GM23338 (cell line): ENCODE results near the gene OR7D4. TPM values are rescaled to one million over a fixed set of nuclear protein-coding genes. Genes with fewer than 3 reads are reported as not detected.

Source experiments
- ATAC-seq: fragments of 200-7000 bp; cut with Tn5 transposase; 3 replicates; pipeline ENCODE4 v1.9.1; 2020
- DNase-seq: peaks from one replicate; pipeline ENCODE4 v3.0.0-alpha.2; 2015; ENCODE audit warnings: low spot score
- H2AFZ ChIP-seq: fragments of 200-600 bp; sonication (generic); 2 replicates; pipeline ENCODE4 v1.8.0; 2016; ENCODE audit warnings: antibody characterized with exemption, mild to moderate bottlenecking, moderate library complexity
- H3F3A ChIP-seq: fragments of 200-600 bp; sonication (generic); replicated peaks from 2 replicates; pipeline ENCODE4 v1.8.0; 2017; ENCODE audit warnings: antibody characterized with exemption, mixed run types, low read depth
- H3K27ac ChIP-seq: fragments of 200-600 bp; sonication (generic); 2 replicates; pipeline ENCODE4 v1.6.1; 2016; ENCODE audit warnings: low read depth
- H3K27me3 ChIP-seq: fragments of 200-600 bp; sonication (generic); 2 replicates; pipeline ENCODE4 v1.8.0; 2016; ENCODE audit warnings: mild to moderate bottlenecking, mixed run types, moderate library complexity; ENCODE audit not compliant: insufficient read depth
- H3K36me3 ChIP-seq: fragments of 200-600 bp; sonication (generic); 2 replicates; pipeline ENCODE4 v1.8.0; 2016; ENCODE audit warnings: mild to moderate bottlenecking; ENCODE audit not compliant: insufficient read depth
- H3K4me1 ChIP-seq: fragments of 200-600 bp; sonication (generic); 2 replicates; pipeline ENCODE4 v1.8.0; 2016; ENCODE audit warnings: mild to moderate bottlenecking, moderate library complexity; ENCODE audit not compliant: insufficient read depth
- H3K4me2 ChIP-seq: fragments of 200-600 bp; sonication (generic); 2 replicates; pipeline ENCODE4 v1.7.1; 2017; ENCODE audit warnings: mixed run types
- H3K4me3 ChIP-seq: fragments of 200-600 bp; sonication (generic); 2 replicates; pipeline ENCODE4 v1.6.1; 2016; ENCODE audit warnings: mixed run types
- H3K79me2 ChIP-seq: fragments of 200-600 bp; sonication (generic); replicated peaks from 2 replicates; pipeline ENCODE4 v1.8.0; 2017; ENCODE audit warnings: mild to moderate bottlenecking; ENCODE audit not compliant: insufficient read depth
- H3K9me2 ChIP-seq: fragments of 200-600 bp; sonication (generic); 2 replicates; pipeline ENCODE4 v1.8.0; 2017; ENCODE audit not compliant: insufficient read depth
- H4K20me1 ChIP-seq: fragments of 200-600 bp; sonication (generic); replicated peaks from 2 replicates; pipeline ENCODE4 v1.8.0; 2017; ENCODE audit warnings: mild to moderate bottlenecking; ENCODE audit not compliant: insufficient read depth
- H3K27ac Mint-ChIP-seq: 2 replicates; pipeline ENCODE4 v1.8.0; 2020; ENCODE audit warnings: inconsistent platforms, mild to moderate bottlenecking, moderate library complexity, mixed read lengths
- H3K27me3 Mint-ChIP-seq: 3 replicates; pipeline ENCODE4 v1.8.0; 2022; ENCODE audit warnings: low read depth, mild to moderate bottlenecking, moderate library complexity, mixed read lengths, inconsistent platforms; ENCODE audit not compliant: insufficient read depth, poor library complexity
- H3K36me3 Mint-ChIP-seq: 3 replicates; pipeline ENCODE4 v1.8.0; 2021; ENCODE audit warnings: low read depth, mild to moderate bottlenecking, inconsistent platforms, moderate library complexity, mixed read lengths
- H3K4me1 Mint-ChIP-seq: 3 replicates; pipeline ENCODE4 v1.8.0; 2020; ENCODE audit warnings: mild to moderate bottlenecking, inconsistent platforms, mixed read lengths
- H3K4me3 Mint-ChIP-seq: 3 replicates; pipeline ENCODE4 v1.8.0; 2021; ENCODE audit warnings: moderate library complexity, mild to moderate bottlenecking, inconsistent platforms, mixed read lengths
- H3K9me3 Mint-ChIP-seq: 3 replicates; pipeline ENCODE4 v1.8.0; 2020; ENCODE audit warnings: moderate library complexity, mild to moderate bottlenecking, inconsistent platforms, mixed read lengths
- CREB1 ChIP-seq: fragments of 250-450 bp; sonication (Bioruptor Pico); IDR thresholded peaks from 2 replicates; pipeline ENCODE4 v1.5.0; 2020; ENCODE audit warnings: low read depth, mild to moderate bottlenecking, moderate library complexity
- CTCF ChIP-seq, 2 experiments: fragments of 200-600 bp in 1 of 2; sonication (generic) in 1 of 2; conservative IDR thresholded peaks; 2 replicates each; pipeline versions ENCODE4 v1.5.1 to v1.6.1; 2016 to 2017; ENCODE audit warnings: antibody characterized with exemption in 2 of 2, low read depth in 2 of 2, mild to moderate bottlenecking in 2 of 2, moderate library complexity in 1 of 2
- ETS1 ChIP-seq: IDR thresholded peaks from 2 replicates; pipeline ENCODE4 v1.6.1; 2016; ENCODE audit warnings: antibody characterized with exemption
- EZH2 ChIP-seq: fragments of 200-600 bp; sonication (generic); IDR thresholded peaks from one replicate; pipeline ENCODE4 v1.8.0; 2017; ENCODE audit warnings: antibody characterized with exemption, mild to moderate bottlenecking, low read depth; ENCODE audit not compliant: unreplicated experiment
- EZH2phosphoT487 ChIP-seq: fragments of 200-600 bp; sonication (generic); IDR thresholded peaks from one replicate; pipeline ENCODE4 v1.8.1; 2018; ENCODE audit warnings: antibody characterized with exemption; ENCODE audit not compliant: unreplicated experiment
- JUNB ChIP-seq: IDR thresholded peaks from one replicate; pipeline ENCODE4 v1.6.1; 2016; ENCODE audit warnings: antibody characterized with exemption; ENCODE audit not compliant: unreplicated experiment
- NANOG ChIP-seq: IDR thresholded peaks from 2 replicates; pipeline ENCODE4 v1.6.1; 2016; ENCODE audit warnings: antibody characterized with exemption, borderline replicate concordance
- POLR2AphosphoS5 ChIP-seq: IDR thresholded peaks from 2 replicates; pipeline ENCODE4 v1.6.1; 2016; ENCODE audit warnings: antibody characterized with exemption, low read depth
- REST ChIP-seq: IDR thresholded peaks from one replicate; pipeline ENCODE4 v1.6.1; 2018; ENCODE audit warnings: antibody characterized with exemption; ENCODE audit not compliant: unreplicated experiment
- STAT1 ChIP-seq: IDR thresholded peaks from one replicate; pipeline ENCODE4 v1.6.1; 2016; ENCODE audit warnings: antibody characterized with exemption; ENCODE audit not compliant: unreplicated experiment
- ZNF114 ChIP-seq: fragments of 250-450 bp; sonication (Bioruptor Pico); IDR thresholded peaks from 2 replicates; pipeline ENCODE4 v1.5.0; 2020; ENCODE audit warnings: mild to moderate bottlenecking, moderate library complexity
- ZNF331 ChIP-seq: fragments of 250-450 bp; sonication (Bioruptor Pico); IDR thresholded peaks from 2 replicates; pipeline ENCODE4 v1.5.0; 2020; ENCODE audit warnings: low read depth, mild to moderate bottlenecking, moderate library complexity
- ZNF462 ChIP-seq: fragments of 250-450 bp; sonication (Bioruptor Pico); IDR thresholded peaks from 2 replicates; pipeline ENCODE4 v1.5.0; 2020; ENCODE audit warnings: mild to moderate bottlenecking, moderate library complexity
- polyA plus RNA-seq: library from polyadenylated mRNA; unstranded; fragments of >200 nt; fragmentation: Nextera tagmentation; extraction: Ambion mirVana; gene quantifications from 2 replicates; pipeline ENCODE4 v1.2.1, GENCODE V29; 2016
- total RNA-seq: library from RNA; depleted of rRNA; stranded (reverse); fragments of >200 nt; shearing (Covaris generic); gene quantifications from 2 replicates; pipeline ENCODE4 v1.2.3, GENCODE V29; 2014

Gene OR7D4
- total and polyA plus RNA-seq, 2 experiments from 2014 or later: not detected

- Histone ChIP-seq H2AFZ (no peak within 1 kb of the TSS), H3K4me3 (no peak within 1 kb of the TSS), H4K20me1 (no peaks in the 10 kb centered on the region), H3K36me3 (no peaks in the 10 kb centered on the region), H3K4me1 (no peaks in the 10 kb centered on the region), H3K4me2 (no peak within 1 kb of the TSS), H3K27me3 (no peaks in the 10 kb centered on the region), H3K9me2 (no peaks in the 10 kb centered on the region), H3K27ac (no peak within 1 kb of the TSS), H3K79me2 (no peaks in the 10 kb centered on the region), H3F3A (no peaks in the 10 kb centered on the region)
- DNase-seq (no peak), ATAC-seq (no peak)
- Mint-ChIP-seq H3K27ac (no peak within 1 kb of the TSS), H3K36me3 (peaks cover 17% of the 10 kb centered on the region), H3K9me3 (peaks cover 87% of the 10 kb centered on the region), H3K4me3 (no peak within 1 kb of the TSS; the same call in 2 of the 3 replicates), H3K27me3 (no peaks in the 10 kb centered on the region), H3K4me1 (no peaks in the 10 kb centered on the region)
- TF ChIP-seq CTCF (conservative IDR thresholded peaks at IDR 0.05; ENCODE audit: low read depth in 2 of 2) (no peak), CREB1 (CRISPR knock-in tag) (no peak), ETS1 (no peak), ZNF114 (CRISPR knock-in tag) (no peak), ZNF331 (CRISPR knock-in tag) (no peak), EZH2 (no peak), REST (no peak), POLR2AphosphoS5 (no peak), JUNB (no peak), EZH2phosphoT487 (no peak), NANOG (no peak), STAT1 (no peak), ZNF462 (CRISPR knock-in tag) (no peak)
These were observed 40.5 kb downstream of the OR7D4 start, which contains the start of gene OR7D2 for GRCh38 chr19:9178901-9179300. Gene OR7D2 (plus strand): TSS chr19:9178979. CDS start chr19:9185782, 6,803 bp downstream.
